NCI-H2196 treated with DMSO at 0.1 percent for 48 hours (cell line): Measurements from ENCODE around the gene GPR39.
"Not testable (repeated sequence)": the region's sequence is repeated elsewhere in the genome, so short reads cannot be mapped to it uniquely, and the experiment has no call there.

Experiments used
- DNase-seq: peaks from one replicate; lab custom pipeline; 2025; ENCODE audit not compliant: unreplicated experiment; lab: John Stamatoyannopoulos, UW

GPR39 gene

GRCh38 chr2:132416723-132417395, at the start of gene GPR39:
GPR39 (plus strand) TSS chr2:132416805.
- no peak for DNase-seq

GRCh38 chr2:132368191-132368590, 48.4 kb upstream of the GPR39 start:
- no peak for DNase-seq

- DNase-seq: no peak
These were observed 44.3 kb upstream of the GPR39 start for GRCh38 chr2:132372276-132372675.

GRCh38 chr2:132373391-132374135, 43.0 kb upstream of the GPR39 start:
- no peak for DNase-seq

GRCh38 chr2:132374151-132374550, 42.5 kb upstream of the GPR39 start:
- no peak for DNase-seq

GRCh38 chr2:132374551-132374950, 42.1 kb upstream of the GPR39 start:
- DNase-seq: no peak

GRCh38 chr2:132374961-132375360, 41.6 kb upstream of the GPR39 start:
- no peak for DNase-seq

GRCh38 chr2:132381376-132381775, 35.2 kb upstream of the GPR39 start:
- no peak for DNase-seq

GRCh38 chr2:132383956-132384355, 32.6 kb upstream of the GPR39 start:
- DNase-seq: no peak

- DNase-seq: no peak
These were observed 32.0 kb upstream of the GPR39 start for GRCh38 chr2:132384491-132385151.

GRCh38 chr2:132387126-132387525, 29.5 kb upstream of the GPR39 start:
- DNase-seq: no peak

GRCh38 chr2:132390076-132390475, 26.5 kb upstream of the GPR39 start:
- no peak for DNase-seq

GRCh38 chr2:132391378-132391777, 25.2 kb upstream of the GPR39 start:
- DNase-seq: no peak

- DNase-seq: no peak
These were observed 24.4 kb upstream of the GPR39 start for GRCh38 chr2:132392221-132392620.

- no peak for DNase-seq
These were observed 23.7 kb upstream of the GPR39 start for GRCh38 chr2:132392879-132393278.

- not testable (repeated sequence) for DNase-seq
These were observed 19.6 kb upstream of the GPR39 start for GRCh38 chr2:132397042-132397441.

GRCh38 chr2:132400169-132400900, 16.3 kb upstream of the GPR39 start:
- DNase-seq: no peak

GRCh38 chr2:132400901-132401240, 15.7 kb upstream of the GPR39 start:
- no peak for DNase-seq

- no peak for DNase-seq
These were observed 15.3 kb upstream of the GPR39 start for GRCh38 chr2:132401326-132401725.

- no peak for DNase-seq
These were observed 13.5 kb upstream of the GPR39 start for GRCh38 chr2:132403146-132403545.

- DNase-seq: no peak
These were observed 12.5 kb upstream of the GPR39 start for GRCh38 chr2:132404056-132404455.

- no peak for DNase-seq
These were observed 8.8 kb upstream of the GPR39 start for GRCh38 chr2:132407784-132408183.
